GM18909 (cell line): ENCODE results near the gene ADGRA1.
"Not testable (repeated sequence)": the region's sequence is repeated elsewhere in the genome, so short reads cannot be mapped to it uniquely, and the experiment has no call there.

Experiments used
- ATAC-seq: cut with Tn5 transposase; IDR thresholded peaks from one replicate; pipeline ENCODE4 v1.9.1; 2021; ENCODE audit warnings: mild to moderate bottlenecking; ENCODE audit not compliant: unreplicated experiment, poor library complexity

ADGRA1 gene

GRCh38 chr10:133087679-133088178 lies at the start of gene ADGRA1:
ADGRA1 (plus strand) TSS chr10:133087924; CDS start chr10:133088910, 986 bp downstream.
- no peak for ATAC-seq

DNA sequence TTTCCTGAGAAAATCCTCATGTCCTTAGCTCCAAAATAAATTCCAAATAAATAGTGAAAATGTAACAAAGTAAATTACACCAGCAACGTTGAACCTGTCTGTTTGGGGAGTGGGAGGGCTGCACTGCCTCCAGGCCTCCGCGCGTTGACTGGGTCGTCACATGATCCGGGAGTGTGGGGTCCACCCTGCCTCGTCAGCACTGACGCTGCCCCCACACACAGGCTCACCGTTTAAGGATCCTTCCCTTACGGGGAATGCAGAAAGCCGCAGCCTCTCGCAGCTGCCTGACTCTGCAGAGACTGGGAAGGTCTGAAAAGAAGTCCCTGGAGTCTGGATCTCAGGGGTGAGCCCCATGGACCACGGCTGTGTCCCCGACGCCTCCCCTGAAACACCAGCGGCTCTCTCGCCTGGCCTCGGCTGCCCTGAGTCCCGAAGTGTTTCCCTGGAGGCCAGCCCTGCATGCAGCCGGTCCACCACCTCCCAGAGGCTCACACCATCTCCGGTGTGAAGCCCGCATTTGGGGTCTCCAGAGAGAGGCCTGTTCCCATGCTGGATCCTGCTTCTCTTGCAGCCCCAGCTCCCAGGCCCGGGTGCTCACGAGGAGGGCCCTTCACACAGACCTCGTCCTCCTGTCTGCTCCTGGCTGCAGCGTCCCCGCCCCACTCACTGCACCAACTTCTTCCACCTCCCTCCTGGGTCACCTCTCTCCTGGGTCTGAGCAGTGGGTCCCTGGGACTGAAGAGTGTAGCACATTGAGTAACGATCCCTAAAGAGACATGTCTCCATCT lies 49.5 kb upstream of the ADGRA1 start:
- no peak for ATAC-seq

DNA sequence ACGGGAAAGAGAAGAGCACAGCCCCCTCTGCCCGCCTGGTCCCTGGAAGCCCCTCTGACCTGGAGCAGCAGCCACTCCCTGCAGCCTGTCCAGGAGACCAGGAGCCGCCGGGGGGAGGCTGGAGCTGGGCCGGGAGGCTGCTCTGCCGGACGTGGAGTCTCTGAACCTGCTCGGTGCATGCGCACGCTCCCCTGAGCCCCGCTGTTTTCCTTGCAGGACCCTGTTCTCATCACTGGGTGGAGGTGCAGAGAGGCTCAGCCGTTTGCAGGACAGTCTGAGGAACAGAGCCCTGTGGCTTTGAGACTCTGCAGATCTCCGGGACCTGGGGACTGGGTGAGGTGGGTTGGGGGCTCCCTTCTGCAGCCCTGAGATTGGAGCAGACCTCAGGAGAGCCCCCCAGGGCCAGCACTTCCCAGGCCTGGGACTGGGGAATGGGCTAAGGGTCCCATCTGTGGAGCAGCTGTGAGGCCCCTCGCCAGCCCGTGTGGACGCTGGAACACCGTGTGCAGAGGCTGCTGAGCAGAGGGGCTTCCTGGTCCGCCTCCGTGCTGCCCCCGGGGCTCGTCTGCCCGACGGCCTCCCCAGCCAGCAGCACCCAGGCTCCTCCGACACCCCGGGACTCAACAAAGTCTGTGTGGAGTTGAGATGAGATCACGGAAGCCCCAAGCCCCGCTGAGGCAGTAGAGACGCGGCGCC lies 48.5 kb upstream of the ADGRA1 start:
- ATAC-seq: no peak

DNA sequence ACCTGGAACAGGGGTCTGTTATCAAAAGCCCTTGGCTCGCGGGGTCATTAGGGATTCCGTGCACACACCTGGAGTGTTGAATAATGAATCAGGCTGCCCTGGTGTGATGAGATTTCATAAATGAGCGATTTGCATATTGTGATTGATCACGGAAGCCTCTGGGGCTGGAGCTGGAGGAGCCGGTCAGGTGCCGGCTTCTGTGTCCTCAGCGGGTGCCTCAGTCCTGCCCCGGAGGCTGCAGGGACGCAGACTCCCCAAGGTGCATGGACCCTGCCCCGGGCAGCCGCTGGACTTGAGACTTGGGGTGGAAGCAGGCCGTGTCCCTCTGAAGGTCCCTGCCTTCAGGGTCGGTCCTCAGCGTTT lies 47.9 kb upstream of the ADGRA1 start:
- no peak for ATAC-seq

- ATAC-seq: no peak
Measured at GRCh38 chr10:133040198-133040597, 47.5 kb upstream of the ADGRA1 start.

- ATAC-seq: no peak
Measured at GRCh38 chr10:133041101-133041500, 46.6 kb upstream of the ADGRA1 start.

GRCh38 chr10:133042061-133042460 lies 45.7 kb upstream of the ADGRA1 start:
- ATAC-seq: no peak

GRCh38 chr10:133042816-133043215 lies 44.9 kb upstream of the ADGRA1 start:
- no peak for ATAC-seq

DNA sequence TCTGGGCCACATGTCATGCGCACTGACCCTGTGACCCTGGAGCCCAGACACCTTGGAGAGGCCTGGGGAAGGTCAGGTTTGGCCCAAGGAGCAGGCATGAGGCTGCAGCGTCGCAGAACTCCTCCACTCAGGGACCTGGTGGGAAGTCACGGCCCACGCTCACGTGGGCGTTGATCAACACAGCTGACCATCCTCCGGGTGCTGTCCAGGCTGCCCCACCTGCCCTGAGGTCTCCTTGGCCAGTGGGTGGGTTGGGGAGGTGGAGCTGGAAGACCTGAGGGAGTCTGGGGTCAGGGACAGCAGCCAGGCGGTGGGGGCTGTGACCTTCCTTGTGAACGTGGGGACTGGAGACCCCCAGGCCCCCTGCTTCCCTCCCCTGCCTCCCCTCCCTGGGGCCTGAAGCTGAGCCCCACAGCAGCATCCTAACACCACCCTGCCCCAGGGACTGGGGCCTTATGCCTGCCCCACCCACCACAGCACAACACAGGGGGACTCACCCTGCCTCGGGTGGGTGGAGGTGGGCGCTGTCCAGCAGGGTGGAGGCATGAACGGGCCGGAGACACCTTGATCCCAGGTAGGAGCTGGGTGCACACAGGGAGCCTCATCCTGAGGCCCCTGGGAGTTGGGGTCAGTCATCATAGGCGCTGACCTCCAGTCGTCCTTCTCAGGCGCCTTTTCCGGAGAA lies 44.0 kb upstream of the ADGRA1 start:
- no peak for ATAC-seq

GRCh38 chr10:133044401-133044811 lies 43.3 kb upstream of the ADGRA1 start:
- no peak for ATAC-seq

DNA sequence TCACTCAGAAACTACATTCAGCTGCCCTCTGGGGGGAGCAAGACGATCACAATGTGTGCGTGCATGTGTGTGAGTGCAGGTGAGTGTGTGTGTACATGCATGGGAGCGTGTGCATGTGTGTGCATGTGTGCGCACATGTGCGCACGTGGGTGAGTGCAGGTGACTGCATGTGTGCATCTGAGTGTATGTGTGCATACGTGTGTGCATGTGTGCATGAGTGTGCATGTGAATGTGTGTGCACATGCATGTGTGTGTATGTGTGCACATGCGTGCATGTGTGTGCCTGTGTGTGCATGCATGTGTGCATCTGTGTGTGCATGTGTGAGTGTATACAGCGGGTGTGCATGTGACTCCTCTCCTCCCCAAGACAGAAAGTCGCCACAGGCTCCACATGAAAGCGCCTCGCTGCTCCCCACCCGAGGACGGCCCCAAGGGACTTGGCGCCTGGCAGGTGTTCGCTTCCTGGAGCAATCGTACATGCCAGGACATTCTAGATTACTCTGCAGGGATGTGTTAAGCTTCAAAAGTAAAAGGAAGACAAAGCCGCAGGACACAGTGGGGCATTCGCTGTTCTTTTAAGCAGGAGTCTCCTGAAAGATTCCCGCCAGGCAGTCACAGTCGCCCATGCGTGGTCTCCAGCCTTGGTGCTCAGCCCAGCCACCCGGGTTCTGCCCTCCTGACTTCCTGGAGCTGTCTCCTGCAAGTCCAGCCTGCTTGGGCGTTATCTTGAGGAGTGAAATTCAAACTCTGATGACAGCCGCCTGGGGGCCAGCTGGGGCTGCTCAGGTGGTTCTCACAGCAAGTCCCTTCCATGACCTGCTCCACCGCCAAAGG lies 42.0 kb upstream of the ADGRA1 start:
- ATAC-seq: no peak

DNA sequence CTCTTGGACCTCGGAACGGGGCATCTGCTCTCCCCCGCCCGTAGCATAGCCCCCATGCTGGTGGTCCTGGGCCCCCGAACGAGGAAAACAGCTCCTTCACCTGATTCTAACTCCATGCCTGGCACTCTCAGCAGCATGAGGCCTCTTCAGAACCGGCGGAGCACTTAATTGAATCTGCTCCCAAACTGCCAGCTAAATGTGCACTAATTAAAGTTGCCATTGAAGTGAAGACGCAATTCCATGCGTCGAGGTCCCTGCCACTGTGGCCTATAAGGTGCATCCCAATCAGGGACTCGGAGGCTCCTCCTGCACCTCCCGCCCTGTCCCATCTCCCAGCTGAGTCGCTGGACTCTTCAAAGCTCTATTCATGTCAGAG lies 41.3 kb upstream of the ADGRA1 start:
- no peak for ATAC-seq

- ATAC-seq: no peak
Measured at GRCh38 chr10:133047526-133048123, 40.1 kb upstream of the ADGRA1 start.

GRCh38 chr10:133048266-133048665 lies 39.5 kb upstream of the ADGRA1 start:
- ATAC-seq: no peak

DNA sequence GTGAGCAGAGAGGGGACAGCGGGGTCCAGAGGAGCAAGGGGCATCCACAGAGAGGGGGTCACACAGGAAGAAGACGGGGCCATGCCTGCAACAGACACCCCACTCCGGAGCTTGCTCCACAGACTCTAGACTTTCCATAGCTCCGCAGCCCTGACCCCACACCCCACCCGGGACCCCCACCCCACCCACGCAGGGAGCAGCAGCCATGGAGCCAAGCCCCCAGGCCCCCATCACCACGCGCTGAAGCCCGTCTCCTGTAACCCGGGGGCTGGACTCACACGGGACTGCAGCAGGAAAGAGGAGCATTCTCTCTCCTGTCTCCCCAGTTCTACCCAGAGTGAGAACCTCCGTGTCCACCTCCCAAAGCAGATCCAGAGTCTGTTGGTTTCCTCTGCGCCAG lies 38.8 kb upstream of the ADGRA1 start:
- no peak for ATAC-seq

- no peak for ATAC-seq
Measured at GRCh38 chr10:133049639-133050038, 38.1 kb upstream of the ADGRA1 start.

- ATAC-seq: no peak
Measured at GRCh38 chr10:133050371-133050770, 37.4 kb upstream of the ADGRA1 start.

- ATAC-seq: no peak
Measured at GRCh38 chr10:133052076-133052475, 35.6 kb upstream of the ADGRA1 start.

GRCh38 chr10:133053527-133054133 lies 34.1 kb upstream of the ADGRA1 start:
- not testable (repeated sequence) for ATAC-seq
